Naive thymus-derived CD4-positive, alpha-beta T cell (primary cell): Measurements from ENCODE around the gene RRM1. TPM values are rescaled to one million over a fixed set of nuclear protein-coding genes. Genes with fewer than 3 reads are reported as not detected.
"Not testable (repeated sequence)": the region's sequence is repeated elsewhere in the genome, so short reads cannot be mapped to it uniquely, and the experiment has no call there.

Experiments used
- ATAC-seq: fragments of 150-1000 bp; cut with Tn5 transposase; 2 replicates; pipeline ENCODE4 v1.10.0; 2021; ENCODE audit warnings: mild to moderate bottlenecking, moderate library complexity
- CTCF ChIA-PET: fragments of 350-600 bp; sonication (Branson Sonifier 250); formaldehyde crosslinking; loops from one replicate; lab custom pipeline; 2021; ENCODE audit warnings: antibody characterized with exemption; lab: Charles Lee
- POLR2A ChIA-PET: fragments of 350-600 bp; sonication (Branson Sonifier 250); formaldehyde crosslinking; loops from one replicate; lab custom pipeline; 2021; ENCODE audit warnings: antibody characterized with exemption, inconsistent platforms; lab: Charles Lee
- DNase-seq, 9 donors: peaks; one replicate each; pipeline versions ENCODE4 v3.0.0 to v3.0.0-alpha.2; 2020 to 2022; ENCODE audit warnings: mixed read lengths in 1 of 9
- H3K27ac ChIP-seq: one replicate; pipeline ENCODE4 v1.7.0; 2013; ENCODE audit warnings: mild to moderate bottlenecking, low read depth, low read length, moderate library complexity
- H3K27me3 ChIP-seq, 2 donors: one replicate each; pipeline ENCODE4 v1.7.0; 2013; ENCODE audit warnings: low read length in 2 of 2, mild to moderate bottlenecking in 2 of 2, moderate library complexity in 2 of 2; ENCODE audit not compliant: control insufficient read depth in 2 of 2, insufficient read depth in 2 of 2
- H3K36me3 ChIP-seq, 3 experiments: 1 replicate in 2 of 3; 2 replicates in 1 of 3; pipeline ENCODE4 v1.7.0; 2013; ENCODE audit warnings: low read length in 3 of 3, mild to moderate bottlenecking in 3 of 3, moderate library complexity in 1 of 3; ENCODE audit not compliant: insufficient read depth in 3 of 3, control insufficient read depth in 2 of 3
- H3K4me1 ChIP-seq, 2 donors: one replicate each; pipeline ENCODE4 v1.7.0; 2013; ENCODE audit warnings: low read length in 2 of 2, mild to moderate bottlenecking in 2 of 2, moderate library complexity in 1 of 2; ENCODE audit not compliant: control insufficient read depth in 2 of 2, insufficient read depth in 2 of 2
- H3K4me3 ChIP-seq: 2 replicates; pipeline ENCODE4 v1.7.0; 2013; ENCODE audit warnings: mild to moderate bottlenecking, low read length
- H3K9me3 ChIP-seq, 3 experiments: 1 replicate in 2 of 3; 2 replicates in 1 of 3; pipeline ENCODE4 v1.7.0; 2013; ENCODE audit warnings: low read length in 3 of 3; ENCODE audit not compliant: control insufficient read depth in 2 of 3
- H3K27ac Mint-ChIP-seq, 9 donors: one replicate each; pipeline ENCODE4 v1.8.0; 2020 to 2022; ENCODE audit warnings: mixed read lengths in 9 of 9, mild to moderate bottlenecking in 8 of 9, moderate library complexity in 5 of 9, inconsistent platforms in 2 of 9
- H3K27me3 Mint-ChIP-seq, 5 donors: one replicate each; pipeline ENCODE4 v1.8.0; 2021 to 2022; ENCODE audit warnings: mixed read lengths in 5 of 5, mild to moderate bottlenecking in 1 of 5
- H3K36me3 Mint-ChIP-seq, 5 donors: one replicate each; pipeline ENCODE4 v1.8.0; 2020 to 2022; ENCODE audit warnings: mixed read lengths in 5 of 5, mild to moderate bottlenecking in 3 of 5, inconsistent platforms in 1 of 5
- H3K4me1 Mint-ChIP-seq, 7 donors: one replicate each; pipeline ENCODE4 v1.8.0; 2020 to 2022; ENCODE audit warnings: mixed read lengths in 7 of 7, mild to moderate bottlenecking in 3 of 7, inconsistent platforms in 1 of 7
- H3K4me3 Mint-ChIP-seq, 10 donors: one replicate each; pipeline ENCODE4 v1.8.0; 2020 to 2022; ENCODE audit warnings: mild to moderate bottlenecking in 10 of 10, mixed read lengths in 10 of 10, moderate library complexity in 6 of 10, inconsistent platforms in 2 of 10
- H3K9me3 Mint-ChIP-seq, 11 donors: one replicate each; pipeline ENCODE4 v1.8.0; 2020 to 2022; ENCODE audit warnings: mixed read lengths in 11 of 11, mild to moderate bottlenecking in 4 of 11, inconsistent platforms in 1 of 11, moderate library complexity in 1 of 11
- intact Hi-C, 2 donors: fragments of 100-400 bp; cut with micrococcal nuclease; formaldehyde crosslinking; loops; one replicate each; pipeline ENCODE4 v1.15.1; 2023
- polyA plus RNA-seq, 2 donors: library from polyadenylated mRNA; unstranded; fragments of 300-500 nt; fragmentation: Illumina TruSeq; gene quantifications; one replicate each; pipeline ENCODE4 v1.2.3, GENCODE V29; 2021
- total RNA-seq, 6 experiments: library from RNA in 5 of 6; stranded (reverse) in 5 of 6; gene quantifications; 1 replicate in 5 of 6; 2 replicates in 1 of 6; pipeline ENCODE4 v1.2.3 and lab custom pipeline; 2021 to 2026

Gene RRM1
- total and polyA plus RNA-seq, 7 experiments from 2014 or later: 33.6 to 140 (median 36.6) TPM

GRCh38 chr11:4146772-4147098 is 52.1 kb downstream of the RRM1 start:
- Histone ChIP-seq H3K36me3 (peaks cover 0 to 3% (median 0%) of the 10 kb centered on the region in 3 experiments), H3K9me3 (no peaks in the 10 kb centered on the region), H3K27ac (no peak overlapping the region), H3K27me3 (no peaks in the 10 kb centered on the region), H3K4me3 (no peak overlapping the region), H3K4me1 (no peaks in the 10 kb centered on the region)
- Mint-ChIP-seq H3K4me1 (peaks cover 0 to 2% (median 0%) of the 10 kb centered on the region in 7 donors), H3K27me3 (no peaks in the 10 kb centered on the region), H3K4me3 (no peak overlapping the region), H3K36me3 (peaks cover 4 to 23% (median 12%) of the 10 kb centered on the region in 5 donors), H3K9me3 (peaks cover 0 to 2% (median 0%) of the 10 kb centered on the region in 11 donors), H3K27ac (no peak overlapping the region)
- ChIA-PET POLR2A (no interaction called here), CTCF (no interaction called here)
- no peak for DNase-seq
- ATAC-seq: no peak
- intact Hi-C loops: no loop called here

- intact Hi-C loops: no loop called here
- no peaks in the 10 kb centered on the region for H3K9me3 ChIP-seq
- ChIA-PET CTCF (no interaction called here), POLR2A (no interaction called here)
- H3K4me1 ChIP-seq: no peaks in the 10 kb centered on the region
- no peak for DNase-seq
- no peaks in the 10 kb centered on the region for H3K36me3 ChIP-seq
- H3K27ac ChIP-seq: no peak overlapping the region
- ATAC-seq: no peak
- peaks cover 0 to 4% (median 0%) of the 10 kb centered on the region in 11 donors for H3K9me3 Mint-ChIP-seq
- H3K27me3 ChIP-seq: no peaks in the 10 kb centered on the region
- H3K4me1 Mint-ChIP-seq: no peaks in the 10 kb centered on the region
- H3K36me3 Mint-ChIP-seq: peaks cover 0 to 8% (median 1%) of the 10 kb centered on the region in 5 donors
- H3K27me3 Mint-ChIP-seq: peaks cover 0 to 5% (median 0%) of the 10 kb centered on the region in 5 donors
- no peak overlapping the region for H3K27ac Mint-ChIP-seq
- H3K4me3 Mint-ChIP-seq: no peak overlapping the region
- H3K4me3 ChIP-seq: no peak overlapping the region
Observed at GRCh38 chr11:4154503-4154902, 59.9 kb downstream of the RRM1 start.

GRCh38 chr11:4156571-4156970 is 62.0 kb downstream of the RRM1 start:
- ChIA-PET POLR2A (no interaction called here), CTCF (interaction anchor here (0.7 kb wide), 1 partner anchor 187 kb away, joined by 4 read pairs; no protein-coding TSS in a partner anchor)
- ATAC-seq (no peak), DNase-seq (no peak)
- H3K4me3 Mint-ChIP-seq: no peak overlapping the region
- peaks cover 0 to 8% (median 3%) of the 10 kb centered on the region in 5 donors for H3K36me3 Mint-ChIP-seq
- no peak overlapping the region for H3K27ac ChIP-seq
- no peak overlapping the region for H3K27ac Mint-ChIP-seq
- no peaks in the 10 kb centered on the region for H3K4me1 Mint-ChIP-seq
- intact Hi-C loops: no loop called here
- no peaks in the 10 kb centered on the region for H3K36me3 ChIP-seq
- H3K27me3 ChIP-seq: no peaks in the 10 kb centered on the region
- H3K9me3 Mint-ChIP-seq: peaks cover 0 to 4% (median 0%) of the 10 kb centered on the region in 11 donors
- H3K9me3 ChIP-seq: no peaks in the 10 kb centered on the region
- no peaks in the 10 kb centered on the region for H3K4me1 ChIP-seq
- H3K27me3 Mint-ChIP-seq: peaks cover 0 to 5% (median 0%) of the 10 kb centered on the region in 5 donors
- H3K4me3 ChIP-seq: no peak overlapping the region

- DNase-seq, H3K4me1 Mint-ChIP-seq, H3K36me3 ChIP-seq, H3K9me3 Mint-ChIP-seq, H3K27ac Mint-ChIP-seq, H3K4me3 Mint-ChIP-seq, H3K27me3 Mint-ChIP-seq, H3K27ac ChIP-seq, intact Hi-C loops, ATAC-seq, CTCF ChIA-PET, POLR2A ChIA-PET, H3K27me3 ChIP-seq, H3K36me3 Mint-ChIP-seq, H3K9me3 ChIP-seq, H3K4me1 ChIP-seq, H3K4me3 ChIP-seq: not testable (repeated sequence)
Observed at GRCh38 chr11:4158818-4159217, 64.2 kb downstream of the RRM1 start.

- H3K9me3 Mint-ChIP-seq: peaks cover 0 to 4% (median 0%) of the 10 kb centered on the region in 11 donors
- POLR2A ChIA-PET: no interaction called here
- H3K9me3 ChIP-seq: no peaks in the 10 kb centered on the region
- H3K36me3 ChIP-seq: no peaks in the 10 kb centered on the region
- peak overlapping the region in 1 of 9 donors; percentile 39 for H3K27ac Mint-ChIP-seq
- DNase-seq (no peak), ATAC-seq (no peak)
- no peak overlapping the region for H3K4me3 Mint-ChIP-seq
- H3K27me3 Mint-ChIP-seq: peaks cover 0 to 7% (median 0%) of the 10 kb centered on the region in 5 donors
- H3K27me3 ChIP-seq: no peaks in the 10 kb centered on the region
- CTCF ChIA-PET: no interaction called here
- intact Hi-C loops: no loop called here
- peaks cover 0 to 8% (median 1%) of the 10 kb centered on the region in 5 donors for H3K36me3 Mint-ChIP-seq
- H3K4me3 ChIP-seq: no peak overlapping the region
- no peak overlapping the region for H3K27ac ChIP-seq
- H3K4me1 Mint-ChIP-seq: no peaks in the 10 kb centered on the region
- H3K4me1 ChIP-seq: no peaks in the 10 kb centered on the region
Observed at GRCh38 chr11:4161305-4161704, 66.7 kb downstream of the RRM1 start.

- ATAC-seq (no peak), DNase-seq (no peak)
- Histone ChIP-seq H3K36me3 (no peaks in the 10 kb centered on the region), H3K27me3 (no peaks in the 10 kb centered on the region), H3K9me3 (no peaks in the 10 kb centered on the region), H3K4me1 (no peaks in the 10 kb centered on the region), H3K4me3 (no peak overlapping the region), H3K27ac (no peak overlapping the region)
- ChIA-PET POLR2A (interaction anchor here (1.0 kb wide), 1 partner anchor 9 kb away, joined by 3 read pairs; no protein-coding TSS in a partner anchor), CTCF (no interaction called here)
- Mint-ChIP-seq H3K36me3 (peaks cover 0 to 1% (median 0%) of the 10 kb centered on the region in 5 donors), H3K27ac (no peak overlapping the region), H3K27me3 (peaks cover 0 to 13% (median 0%) of the 10 kb centered on the region in 5 donors), H3K9me3 (peaks cover 0 to 3% (median 0%) of the 10 kb centered on the region in 11 donors), H3K4me1 (no peaks in the 10 kb centered on the region), H3K4me3 (no peak overlapping the region)
- intact Hi-C loops: no loop called here
Observed at GRCh38 chr11:4164884-4165590, 70.4 kb downstream of the RRM1 start.

- no peak overlapping the region for H3K4me3 Mint-ChIP-seq
- ATAC-seq (no peak), DNase-seq (no peak)
- peaks cover 0 to 13% (median 0%) of the 10 kb centered on the region in 5 donors for H3K27me3 Mint-ChIP-seq
- Histone ChIP-seq H3K27ac (no peak overlapping the region), H3K4me1 (no peaks in the 10 kb centered on the region), H3K27me3 (no peaks in the 10 kb centered on the region), H3K4me3 (no peak overlapping the region), H3K36me3 (no peaks in the 10 kb centered on the region), H3K9me3 (no peaks in the 10 kb centered on the region)
- H3K27ac Mint-ChIP-seq: no peak overlapping the region
- ChIA-PET CTCF (no interaction called here), POLR2A (no interaction called here)
- intact Hi-C loops: no loop called here
- H3K36me3 Mint-ChIP-seq: no peaks in the 10 kb centered on the region
- H3K4me1 Mint-ChIP-seq: no peaks in the 10 kb centered on the region
- peaks cover 0 to 3% (median 0%) of the 10 kb centered on the region in 11 donors for H3K9me3 Mint-ChIP-seq
Observed at GRCh38 chr11:4167292-4167691, 72.7 kb downstream of the RRM1 start.
